Measurements from ENCODE around the gene KIF4B.

KIF4B gene

DNA sequence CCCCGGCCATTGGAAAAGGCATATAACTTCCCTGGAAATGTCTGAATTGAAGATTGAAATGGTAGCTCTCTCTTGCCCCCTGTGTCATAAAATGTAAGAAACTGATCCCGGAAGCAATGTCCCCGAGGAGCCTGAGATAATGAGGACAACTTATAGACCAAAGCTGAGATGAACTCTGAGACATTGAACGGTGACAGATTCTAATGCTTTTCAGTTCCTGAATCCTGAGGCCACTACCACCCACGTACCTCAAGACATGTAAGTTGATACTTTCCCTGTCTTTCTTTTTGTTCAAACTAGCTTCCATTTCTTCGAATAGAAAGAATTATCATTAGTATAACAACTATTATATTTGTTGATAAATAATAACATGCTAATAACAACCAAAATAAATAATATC, 51.0 kb downstream of the KIF4B start:
- no peak for DNase-seq

- no peak for DNase-seq
Observed at GRCh38 chr5:155066886-155067595, 53.5 kb downstream of the KIF4B start.
